Thyroid gland (tissue), 4 donors: ENCODE results near the gene CAMTA1. TPM values are rescaled to one million over a fixed set of nuclear protein-coding genes. Genes with fewer than 3 reads are reported as not detected.

Experiments
- DNase-seq, 2 donors: peaks; one replicate each; pipeline ENCODE4 v3.0.0-alpha.2; 2019
- H3K27ac ChIP-seq, 3 donors: fragments of 200-600 bp; sonication (generic); 1 replicate in 2 of 3; 2 replicates in 1 of 3; pipeline ENCODE4 v1.5.1; 2016 to 2019; ENCODE audit warnings: mild to moderate bottlenecking in 1 of 3, moderate library complexity in 1 of 3
- H3K27me3 ChIP-seq: fragments of 200-600 bp; sonication (generic); one replicate; pipeline ENCODE4 v1.5.1; 2019
- H3K36me3 ChIP-seq, 2 donors: fragments of 200-600 bp; sonication (generic); one replicate each; pipeline ENCODE4 v1.5.1; 2016 to 2019
- H3K4me1 ChIP-seq, 2 donors: fragments of 200-600 bp; sonication (generic); one replicate each; pipeline ENCODE4 v1.5.1; 2017 to 2019
- H3K4me3 ChIP-seq, 3 donors: fragments of 200-600 bp; sonication (generic); replicated peaks in 1 of 3; 1 replicate in 2 of 3; 2 replicates in 1 of 3; pipeline ENCODE4 v1.5.1; 2016; ENCODE audit warnings: mild to moderate bottlenecking in 1 of 3
- H3K9me3 ChIP-seq: fragments of 200-600 bp; sonication (generic); one replicate; pipeline ENCODE4 v1.5.1; 2017
- POLR2A ChIP-seq, 2 donors: fragments of 450-650 bp; IDR thresholded peaks; one replicate each; pipeline ENCODE4 v1.6.1; 2017; ENCODE audit warnings: antibody characterized with exemption in 2 of 2, mild to moderate bottlenecking in 2 of 2, moderate library complexity in 1 of 2
- WGBS, 2 donors: methylation state at CpG; one replicate each; pipeline ENCODE4 v1.1.5; 2017; 5-methylcytosine and 5-hydroxymethylcytosine counted together
- intact Hi-C: fragments of 100-400 bp; cut with DNase I; formaldehyde crosslinking; loops from one replicate; pipeline ENCODE4 v1.15.1; 2023
- total RNA-seq, 4 donors: library from RNA; depleted of rRNA; stranded (reverse); fragments of >200 nt; gene quantifications; one replicate each; pipeline ENCODE4 v1.2.3, GENCODE V29; 2016
- TF ChIP-seq, protein P1 (sequence below), 6 experiments: fragments of 200-600 bp in 3 of 6; fragments of 450-650 bp in 3 of 6; sonication (generic) in 3 of 6; IDR thresholded peaks; one replicate each; pipeline ENCODE4 v1.5.1; 2016 to 2019; ENCODE audit warnings: antibody characterized with exemption in 6 of 6, mild to moderate bottlenecking in 2 of 6, inconsistent platforms in 1 of 6, moderate library complexity in 1 of 6

CAMTA1 gene
- total RNA-seq, 4 donors from 2014 or later, result 63.9 to 124 (median 101) TPM

DNA sequence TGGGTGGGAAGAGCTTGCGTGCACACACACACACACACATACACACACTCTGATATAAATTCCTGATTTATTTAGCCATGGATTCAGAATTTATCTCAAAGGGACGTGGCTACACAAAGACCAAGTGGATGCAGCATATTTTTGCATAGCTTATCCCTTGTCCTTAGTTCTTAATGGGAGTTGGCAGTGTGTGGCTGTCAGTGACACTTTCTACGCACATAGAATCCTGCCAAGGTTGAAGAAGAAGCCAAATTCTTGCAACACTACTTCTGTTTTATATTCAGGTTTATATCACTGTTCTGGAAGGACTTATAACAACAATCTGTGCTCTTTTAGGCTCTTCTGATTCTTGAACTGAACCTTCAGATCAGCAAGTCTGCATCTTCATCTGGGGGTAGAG is 292.7 kb downstream of the CAMTA1 start:
- no peaks in the 10 kb centered on the region for H3K9me3 ChIP-seq
- H3K4me1 ChIP-seq, result no peaks in the 10 kb centered on the region
- H3K27me3 ChIP-seq, result no peaks in the 10 kb centered on the region
- DNase-seq, result no peak
- H3K36me3 ChIP-seq, result no peaks in the 10 kb centered on the region
- WGBS, 2 donors, result 81 to 84% methylated on average over 3 of the region's 3 CpGs
- TF ChIP-seq, protein P1, sequence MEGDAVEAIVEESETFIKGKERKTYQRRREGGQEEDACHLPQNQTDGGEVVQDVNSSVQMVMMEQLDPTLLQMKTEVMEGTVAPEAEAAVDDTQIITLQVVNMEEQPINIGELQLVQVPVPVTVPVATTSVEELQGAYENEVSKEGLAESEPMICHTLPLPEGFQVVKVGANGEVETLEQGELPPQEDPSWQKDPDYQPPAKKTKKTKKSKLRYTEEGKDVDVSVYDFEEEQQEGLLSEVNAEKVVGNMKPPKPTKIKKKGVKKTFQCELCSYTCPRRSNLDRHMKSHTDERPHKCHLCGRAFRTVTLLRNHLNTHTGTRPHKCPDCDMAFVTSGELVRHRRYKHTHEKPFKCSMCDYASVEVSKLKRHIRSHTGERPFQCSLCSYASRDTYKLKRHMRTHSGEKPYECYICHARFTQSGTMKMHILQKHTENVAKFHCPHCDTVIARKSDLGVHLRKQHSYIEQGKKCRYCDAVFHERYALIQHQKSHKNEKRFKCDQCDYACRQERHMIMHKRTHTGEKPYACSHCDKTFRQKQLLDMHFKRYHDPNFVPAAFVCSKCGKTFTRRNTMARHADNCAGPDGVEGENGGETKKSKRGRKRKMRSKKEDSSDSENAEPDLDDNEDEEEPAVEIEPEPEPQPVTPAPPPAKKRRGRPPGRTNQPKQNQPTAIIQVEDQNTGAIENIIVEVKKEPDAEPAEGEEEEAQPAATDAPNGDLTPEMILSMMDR (IDR thresholded peaks at IDR 0.05), result no peak
- no peak for TF ChIP-seq POLR2A (IDR thresholded peaks at IDR 0.05)
- H3K4me3 ChIP-seq, result no peak overlapping the region
- no peak overlapping the region for H3K27ac ChIP-seq
- intact Hi-C loops, result no loop called here

DNA sequence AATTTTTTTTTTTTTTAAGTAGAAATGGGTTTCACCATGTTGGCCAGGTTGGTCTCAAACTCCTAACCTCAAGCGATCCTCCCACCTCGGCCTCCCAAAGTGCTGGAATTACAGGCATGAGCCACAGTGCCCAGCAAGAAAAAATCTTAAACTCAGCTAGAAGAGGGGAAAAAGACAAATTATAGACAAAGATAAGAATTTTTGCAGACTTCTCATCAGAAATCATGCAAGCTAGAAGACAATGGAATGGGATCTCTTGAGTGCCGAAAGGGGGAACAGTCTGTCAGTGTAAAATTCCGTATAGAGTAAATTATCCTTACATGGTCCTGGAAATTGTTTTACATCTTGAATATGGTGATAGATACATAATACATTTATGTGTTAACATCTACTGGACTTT is 294.4 kb downstream of the CAMTA1 start:
- no peak overlapping the region for H3K4me3 ChIP-seq
- TF ChIP-seq, protein P1 (IDR thresholded peaks at IDR 0.05), result no peak
- H3K27ac ChIP-seq, result no peak overlapping the region
- H3K4me1 ChIP-seq, result no peaks in the 10 kb centered on the region
- no peak for DNase-seq
- no peaks in the 10 kb centered on the region for H3K36me3 ChIP-seq
- 90 to 93% methylated on average over 4 of the region's 4 CpGs for WGBS, 2 donors
- H3K27me3 ChIP-seq, result no peaks in the 10 kb centered on the region
- H3K9me3 ChIP-seq, result no peaks in the 10 kb centered on the region
- intact Hi-C loops, result no loop called here

DNA sequence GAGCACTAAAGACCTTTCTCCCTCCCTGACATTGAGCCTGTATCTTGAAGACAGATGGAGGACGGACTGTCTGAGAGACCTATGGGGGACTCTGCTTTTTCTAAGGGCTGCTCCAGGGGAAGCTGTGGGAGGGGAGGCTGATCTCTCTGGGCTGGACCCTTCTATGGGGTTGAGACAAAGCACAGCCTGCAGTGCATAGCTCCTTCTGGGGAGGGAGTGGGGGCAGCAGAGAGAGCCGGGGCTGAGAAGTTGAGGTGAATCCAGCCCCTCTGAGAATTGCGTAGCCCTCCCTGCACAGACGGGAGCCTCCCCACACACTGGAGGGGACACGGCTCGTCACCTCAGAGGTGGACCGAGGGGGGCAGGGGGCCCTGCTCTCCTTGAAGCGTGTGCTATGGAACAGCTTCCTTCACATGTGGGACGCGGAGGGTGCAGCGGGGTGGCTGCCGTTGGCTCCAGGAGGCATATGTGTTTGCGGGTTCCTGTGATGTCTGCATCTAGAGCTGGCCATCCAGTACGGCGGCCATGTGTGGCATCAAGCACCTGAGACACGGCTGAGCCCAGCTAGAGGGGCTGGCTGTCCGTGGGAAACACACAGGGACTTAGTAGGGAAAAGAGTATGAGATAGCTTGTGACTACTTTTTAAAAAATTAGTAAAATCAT is 299.1 kb downstream of the CAMTA1 start:
- DNase-seq, result no peak
- Histone ChIP-seq H3K4me3 (no peak overlapping the region), H3K27me3 (no peaks in the 10 kb centered on the region), H3K9me3 (no peaks in the 10 kb centered on the region), H3K36me3 (no peaks in the 10 kb centered on the region), H3K4me1 (no peaks in the 10 kb centered on the region), H3K27ac (no peak overlapping the region)
- no peak for TF ChIP-seq POLR2A (IDR thresholded peaks at IDR 0.05)
- TF ChIP-seq, protein P1 (IDR thresholded peaks at IDR 0.05), result no peak
- intact Hi-C loops, result no loop called here
- WGBS, 2 donors, result 37 to 42% methylated on average over 15 to 17 of the region's 17 CpGs

DNA sequence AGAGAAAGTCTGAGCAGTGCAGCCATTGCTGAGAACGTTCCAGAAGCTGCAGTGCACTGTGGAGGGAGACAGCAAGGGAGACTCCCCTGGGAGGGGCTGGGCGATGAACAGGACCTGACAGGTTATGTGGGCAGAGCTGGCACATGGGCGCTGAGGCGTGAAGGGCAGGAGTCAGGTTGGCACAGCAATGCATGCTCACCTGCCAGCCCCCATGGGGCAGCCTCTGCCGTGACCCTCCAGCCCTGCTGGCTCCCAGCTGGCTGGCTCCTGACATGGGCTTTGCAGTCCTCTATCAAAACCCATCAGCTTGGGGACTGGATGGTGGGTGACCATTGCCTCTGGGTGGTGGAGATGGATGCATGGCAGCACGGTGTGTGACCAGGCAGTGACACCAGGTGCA is 300.3 kb downstream of the CAMTA1 start:
- intact Hi-C loops, result no loop called here
- Histone ChIP-seq H3K4me1 (no peaks in the 10 kb centered on the region), H3K27ac (no peak overlapping the region), H3K9me3 (no peaks in the 10 kb centered on the region), H3K4me3 (no peak overlapping the region), H3K27me3 (no peaks in the 10 kb centered on the region), H3K36me3 (no peaks in the 10 kb centered on the region)
- no peak for DNase-seq
- no peak for TF ChIP-seq POLR2A (IDR thresholded peaks at IDR 0.05)
- TF ChIP-seq, protein P1 (IDR thresholded peaks at IDR 0.05), result no peak
- 74 to 75% methylated on average over 4 to 6 of the region's 6 CpGs for WGBS, 2 donors

DNA sequence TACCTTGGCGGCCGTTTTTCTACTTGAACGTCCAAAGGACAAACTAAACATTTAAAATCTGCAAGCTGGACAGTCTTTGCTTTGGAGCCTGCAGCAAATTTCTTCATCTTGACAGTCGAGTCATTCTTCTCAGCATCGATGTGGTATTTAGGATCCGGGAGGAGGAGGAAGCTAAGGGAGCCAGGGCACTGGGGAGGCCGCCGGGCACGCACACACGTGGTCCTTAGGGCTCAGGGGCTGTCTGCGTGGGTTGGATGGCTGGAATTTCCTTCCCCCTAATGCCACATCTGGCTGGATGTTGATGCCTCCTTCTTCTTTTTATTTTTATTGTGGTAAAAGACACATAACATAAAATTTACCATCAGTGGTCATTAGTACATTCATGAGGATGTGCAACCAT is 300.9 kb downstream of the CAMTA1 start:
- DNase-seq, result no peak
- Histone ChIP-seq H3K4me1 (no peaks in the 10 kb centered on the region), H3K27ac (no peak overlapping the region), H3K36me3 (no peaks in the 10 kb centered on the region), H3K4me3 (no peak overlapping the region), H3K27me3 (no peaks in the 10 kb centered on the region), H3K9me3 (no peaks in the 10 kb centered on the region)
- intact Hi-C loops, result no loop called here
- WGBS, 2 donors, result 78 to 79% methylated on average over 11 of the region's 11 CpGs
- no peak for TF ChIP-seq POLR2A (IDR thresholded peaks at IDR 0.05)
- TF ChIP-seq, protein P1 (IDR thresholded peaks at IDR 0.05), result no peak
